Activated T-cell treated with anti-CD3 and anti-CD28 coated beads, Interleukin-2, amount 50 U/mL, for 24 hours (primary cell): ENCODE measurements around the gene AGFG2.

Experiments used
- DNase-seq: peaks from one replicate; pipeline ENCODE4 v3.0.0-alpha.2; 2020
- H3K27ac Mint-ChIP-seq: 2 replicates; pipeline ENCODE4 v1.8.0; 2020; ENCODE audit warnings: mild to moderate bottlenecking, mixed read lengths
- H3K27me3 Mint-ChIP-seq: 2 replicates; pipeline ENCODE4 v1.8.0; 2020; ENCODE audit warnings: mixed read lengths
- H3K36me3 Mint-ChIP-seq: 2 replicates; pipeline ENCODE4 v1.8.0; 2020; ENCODE audit warnings: low read depth, mixed read lengths
- H3K4me1 Mint-ChIP-seq: 2 replicates; pipeline ENCODE4 v1.8.0; 2020; ENCODE audit warnings: low read depth, mixed read lengths
- H3K4me3 Mint-ChIP-seq: 2 replicates; pipeline ENCODE4 v1.8.0; 2020; ENCODE audit warnings: mild to moderate bottlenecking, moderate library complexity, mixed read lengths
- H3K9me3 Mint-ChIP-seq: 2 replicates; pipeline ENCODE4 v1.8.0; 2020; ENCODE audit warnings: mixed read lengths

The AGFG2 gene

GRCh38 chr7:100589341-100589947 is 50.4 kb downstream of the AGFG2 start:
- DNase-seq: no peak
- Mint-ChIP-seq H3K36me3 (peaks cover 7% of the 10 kb centered on the region), H3K27me3 (no peaks in the 10 kb centered on the region), H3K4me3 (no peak overlapping the region), H3K27ac (no peak overlapping the region), H3K4me1 (peaks cover 13% of the 10 kb centered on the region), H3K9me3 (no peaks in the 10 kb centered on the region)

- Mint-ChIP-seq H3K4me1 (peaks cover 6% of the 10 kb centered on the region), H3K27ac (no peak overlapping the region), H3K4me3 (no peak overlapping the region), H3K9me3 (no peaks in the 10 kb centered on the region), H3K27me3 (no peaks in the 10 kb centered on the region), H3K36me3 (peaks cover 5% of the 10 kb centered on the region)
- DNase-seq: no peak
Observed at GRCh38 chr7:100590077-100590737, 51.2 kb downstream of the AGFG2 start.

GRCh38 chr7:100591596-100591995 is 52.6 kb downstream of the AGFG2 start:
- H3K27ac Mint-ChIP-seq: no peak overlapping the region
- no peak for DNase-seq
- H3K4me1 Mint-ChIP-seq: peaks cover 2% of the 10 kb centered on the region
- H3K36me3 Mint-ChIP-seq: peaks cover under 1% of the 10 kb centered on the region
- H3K4me3 Mint-ChIP-seq: no peak overlapping the region
- no peaks in the 10 kb centered on the region for H3K27me3 Mint-ChIP-seq
- no peaks in the 10 kb centered on the region for H3K9me3 Mint-ChIP-seq

GRCh38 chr7:100595188-100595587 is 56.2 kb downstream of the AGFG2 start:
- H3K27ac Mint-ChIP-seq: no peak overlapping the region
- no peaks in the 10 kb centered on the region for H3K9me3 Mint-ChIP-seq
- DNase-seq: no peak
- H3K27me3 Mint-ChIP-seq: no peaks in the 10 kb centered on the region
- H3K4me1 Mint-ChIP-seq: peaks cover 3% of the 10 kb centered on the region
- no peak overlapping the region for H3K4me3 Mint-ChIP-seq
- no peaks in the 10 kb centered on the region for H3K36me3 Mint-ChIP-seq

- DNase-seq: no peak
- H3K27ac Mint-ChIP-seq: no peak overlapping the region
- no peak overlapping the region for H3K4me3 Mint-ChIP-seq
- no peaks in the 10 kb centered on the region for H3K36me3 Mint-ChIP-seq
- no peaks in the 10 kb centered on the region for H3K9me3 Mint-ChIP-seq
- peaks cover 6% of the 10 kb centered on the region for H3K4me1 Mint-ChIP-seq
- no peaks in the 10 kb centered on the region for H3K27me3 Mint-ChIP-seq
Observed at GRCh38 chr7:100598425-100598824, 59.4 kb downstream of the AGFG2 start.

GRCh38 chr7:100599911-100600729 is 61.1 kb downstream of the AGFG2 start:
- no peak for DNase-seq
- no peak overlapping the region for H3K27ac Mint-ChIP-seq
- H3K4me3 Mint-ChIP-seq: no peak overlapping the region
- H3K9me3 Mint-ChIP-seq: no peaks in the 10 kb centered on the region
- H3K27me3 Mint-ChIP-seq: no peaks in the 10 kb centered on the region
- no peaks in the 10 kb centered on the region for H3K36me3 Mint-ChIP-seq
- peaks cover 17% of the 10 kb centered on the region for H3K4me1 Mint-ChIP-seq

- DNase-seq: no peak
- Mint-ChIP-seq H3K27me3 (no peaks in the 10 kb centered on the region), H3K9me3 (no peaks in the 10 kb centered on the region), H3K36me3 (no peaks in the 10 kb centered on the region), H3K4me3 (no peak overlapping the region), H3K27ac (no peak overlapping the region), H3K4me1 (peaks cover 22% of the 10 kb centered on the region)
Observed at GRCh38 chr7:100600730-100601038, 61.7 kb downstream of the AGFG2 start.

- H3K4me1 Mint-ChIP-seq: peaks cover 25% of the 10 kb centered on the region
- no peak for DNase-seq
- H3K27ac Mint-ChIP-seq: no peak overlapping the region
- peak overlapping the region; percentile 76 for H3K4me3 Mint-ChIP-seq
- H3K9me3 Mint-ChIP-seq: no peaks in the 10 kb centered on the region
- H3K27me3 Mint-ChIP-seq: no peaks in the 10 kb centered on the region
- no peaks in the 10 kb centered on the region for H3K36me3 Mint-ChIP-seq
Observed at GRCh38 chr7:100602889-100603725, 64.1 kb downstream of the AGFG2 start.

GRCh38 chr7:100603726-100604027 is 64.7 kb downstream of the AGFG2 start:
- Mint-ChIP-seq H3K4me1 (peaks cover 22% of the 10 kb centered on the region), H3K9me3 (no peaks in the 10 kb centered on the region), H3K27ac (peak overlapping the region; percentile 77), H3K4me3 (peak overlapping the region; percentile 76), H3K27me3 (no peaks in the 10 kb centered on the region), H3K36me3 (no peaks in the 10 kb centered on the region)
- no peak for DNase-seq

GRCh38 chr7:100604028-100604975 is 65.3 kb downstream of the AGFG2 start:
- H3K4me3 Mint-ChIP-seq: peak overlapping the region; percentile 76
- peaks cover 22% of the 10 kb centered on the region for H3K4me1 Mint-ChIP-seq
- peak; percentile 87 for DNase-seq
- no peaks in the 10 kb centered on the region for H3K9me3 Mint-ChIP-seq
- H3K36me3 Mint-ChIP-seq: no peaks in the 10 kb centered on the region
- peak overlapping the region; percentile 77 for H3K27ac Mint-ChIP-seq
- no peaks in the 10 kb centered on the region for H3K27me3 Mint-ChIP-seq

GRCh38 chr7:100604976-100605911 is 66.2 kb downstream of the AGFG2 start:
- Mint-ChIP-seq H3K36me3 (no peaks in the 10 kb centered on the region), H3K9me3 (no peaks in the 10 kb centered on the region), H3K27ac (peak overlapping the region; percentile 47), H3K27me3 (no peaks in the 10 kb centered on the region), H3K4me1 (peaks cover 22% of the 10 kb centered on the region), H3K4me3 (peak overlapping the region; percentile 76)
- peak; percentile 61 for DNase-seq

GRCh38 chr7:100606313-100606712 is 67.3 kb downstream of the AGFG2 start:
- no peak overlapping the region for H3K4me3 Mint-ChIP-seq
- no peaks in the 10 kb centered on the region for H3K27me3 Mint-ChIP-seq
- no peak overlapping the region for H3K27ac Mint-ChIP-seq
- no peak for DNase-seq
- no peaks in the 10 kb centered on the region for H3K9me3 Mint-ChIP-seq
- no peaks in the 10 kb centered on the region for H3K36me3 Mint-ChIP-seq
- H3K4me1 Mint-ChIP-seq: peaks cover 25% of the 10 kb centered on the region

GRCh38 chr7:100607111-100607510 is 68.1 kb downstream of the AGFG2 start:
- no peaks in the 10 kb centered on the region for H3K27me3 Mint-ChIP-seq
- no peak overlapping the region for H3K4me3 Mint-ChIP-seq
- H3K27ac Mint-ChIP-seq: no peak overlapping the region
- peaks cover 27% of the 10 kb centered on the region for H3K4me1 Mint-ChIP-seq
- no peaks in the 10 kb centered on the region for H3K9me3 Mint-ChIP-seq
- DNase-seq: no peak
- peaks cover 1% of the 10 kb centered on the region for H3K36me3 Mint-ChIP-seq
